SK-N-MC (cell line): ENCODE measurements around the gene CLCN3.

ENCODE experiments used
- EZH2 ChIP-seq: fragments of 200-600 bp; sonication (generic); IDR thresholded peaks from one replicate; pipeline ENCODE4 v1.6.1; 2017; ENCODE audit warnings: antibody characterized with exemption
- FOXP2 ChIP-seq: optimal IDR thresholded peaks from 2 replicates; pipeline ENCODE3; 2011; ENCODE audit warnings: mild to moderate bottlenecking, moderate library complexity; ENCODE audit not compliant: insufficient read depth; ENCODE audit errors: extremely low read length, control extremely low read depth
- POLR2AphosphoS5 ChIP-seq: IDR thresholded peaks from 2 replicates; pipeline ENCODE4 v1.6.1; 2012; ENCODE audit warnings: mild to moderate bottlenecking, low read depth, low read length, borderline replicate concordance

DNA sequence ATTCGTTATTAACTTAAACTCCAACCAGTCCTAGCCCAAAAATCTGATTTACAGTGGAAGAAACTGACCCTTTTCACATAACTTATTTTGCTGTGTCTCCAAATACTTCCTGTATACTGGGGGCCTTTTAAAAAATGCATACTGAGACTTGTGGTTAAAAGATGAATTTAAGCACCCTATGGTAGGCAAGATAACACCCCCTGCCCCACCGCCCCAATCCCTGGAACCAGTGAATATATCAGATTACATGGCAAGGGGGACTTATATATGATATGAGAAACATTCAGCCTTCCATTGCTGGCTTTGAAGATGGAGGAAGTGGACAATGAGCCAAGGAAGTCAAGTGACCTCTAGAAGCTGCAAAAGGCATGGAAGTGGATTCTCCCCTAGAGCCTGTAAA, 3.1 kb upstream of the CLCN3 start:
- TF ChIP-seq EZH2 (no peak), POLR2AphosphoS5 (no peak), FOXP2 (no peak)
